Heart left ventricle (tissue), 16 donors: ENCODE data around the gene ITPR3. TPM values are rescaled to one million over a fixed set of nuclear protein-coding genes. Genes with fewer than 3 reads are reported as not detected.
A peak's percentile ranks its signal among the peaks of the same experiment; 100 is the strongest.

Experiments
- ATAC-seq, 4 donors: fragments of 200-7000 bp; cut with Tn5 transposase; one replicate each; pipeline ENCODE4 v1.9.1; 2020 to 2022; ENCODE audit warnings: moderate library complexity in 4 of 4, mild to moderate bottlenecking in 3 of 4, moderate number of reproducible peaks in 1 of 4
- DNase-seq, 5 donors: peaks; one replicate each; pipeline ENCODE4 v3.0.0-alpha.2; 2020
- H3K27ac ChIP-seq, 12 donors: fragments of 200-600 bp; sonication (generic) in 4 of 12; one replicate each; pipeline versions ENCODE4 v1.5.0 to v1.8.0; 2016 to 2022; ENCODE audit warnings: mild to moderate bottlenecking in 2 of 12
- H3K27me3 ChIP-seq, 9 donors: fragments of 200-600 bp; sonication (generic) in 2 of 9; one replicate each; pipeline versions ENCODE4 v1.5.1 to v1.8.0; 2016 to 2022; ENCODE audit warnings: mild to moderate bottlenecking in 3 of 9
- H3K36me3 ChIP-seq, 9 donors: fragments of 200-600 bp; sonication (generic) in 2 of 9; one replicate each; pipeline versions ENCODE4 v1.5.0 to v1.8.0; 2018 to 2022; ENCODE audit warnings: mild to moderate bottlenecking in 2 of 9
- H3K4me1 ChIP-seq, 12 donors: fragments of 200-600 bp; sonication (generic) in 4 of 12; one replicate each; pipeline versions ENCODE4 v1.5.0 to v1.8.0; 2016 to 2022; ENCODE audit warnings: mild to moderate bottlenecking in 3 of 12
- H3K4me3 ChIP-seq, 12 donors: fragments of 200-600 bp; sonication (generic) in 4 of 12; one replicate each; pipeline versions ENCODE4 v1.5.0 to v1.8.0; 2017 to 2022; ENCODE audit warnings: mild to moderate bottlenecking in 9 of 12, moderate library complexity in 4 of 12
- H3K9me3 ChIP-seq, 12 donors: fragments of 200-600 bp; sonication (generic) in 4 of 12; one replicate each; pipeline versions ENCODE4 v1.5.0 to v1.8.0; 2016 to 2022; ENCODE audit warnings: mild to moderate bottlenecking in 1 of 12
- CTCF ChIP-seq, 12 donors: fragments of 200-600 bp; sonication (generic) in 4 of 12; IDR thresholded peaks; one replicate each; pipeline versions ENCODE4 v1.5.0 to v1.8.0; 2018 to 2022; ENCODE audit warnings: antibody characterized with exemption in 12 of 12, mild to moderate bottlenecking in 5 of 12
- POLR2A ChIP-seq, 2 donors: fragments of 450-650 bp; IDR thresholded peaks; one replicate each; pipeline ENCODE4 v1.6.1; 2017; ENCODE audit warnings: antibody characterized with exemption in 2 of 2, mild to moderate bottlenecking in 2 of 2, moderate library complexity in 2 of 2
- WGBS, 4 donors: extraction: QIAGEN DNeasy Blood & Tissue Kit in 2 of 4; methylation state at CpG; one replicate each; pipeline versions ENCODE4 v1.1.5 to v1.1.7; 2013 to 2018; 5-methylcytosine and 5-hydroxymethylcytosine counted together
- intact Hi-C, 10 donors: fragments of 100-400 bp; cut with DNase I; formaldehyde crosslinking; loops; one replicate each; pipeline versions ENCODE4 v1.11.1 to v1.14.2; 2022
- polyA plus RNA-seq, 2 donors: library from polyadenylated mRNA; stranded (reverse); fragments of 200-250 nt; gene quantifications; one replicate each; pipeline ENCODE4 v1.2.3, GENCODE V29; 2013
- total RNA-seq, 9 donors: library from RNA; depleted of rRNA in 2 of 9; stranded (reverse); fragments of >200 nt in 2 of 9; fragmentation: NEBNext Ultra II Directional in 3 of 9; extraction: Animal tissue kit (Norgen Biotek cat#: 25700) in 3 of 9; gene quantifications; one replicate each; pipeline versions ENCODE4 v1.1.0 to v1.2.4, GENCODE V29; 2016 to 2023
- donor health status: ischemic (EF 13 %, LVEDD 7.1; RV severe dilation, severe dysfunction).
- donor health status: healthy with polysubstance abuse.
- donor health status: DM: no; HTN: yes; CAD: no.
- donor health status: DM: no; HTN: no; CAD: no.
- donor health status: ischemic (EF 25% LVEDD 6.9; RV normal size, moderate dysfunction).
- donor health status: ischemic (EF 25% LVEDD 5.7; RV mildly dilated, moderate dysfunction).
- donor health status: healthy.
- donor health status: DM: yes; HTN: yes; CAD: no.
- donor health status: ischemic (EF 35%, LVEDD 5.7; RV mildly dilated, moderate dysfunction).
- donor health status: nonischemic (EF 11% LVEDD 7.7; RV severe dilation, severe dysfunction).
- donor health status: DM: yes; HTN: yes; CAD: no.
- donor health status: PGD.
- donor health status: ischemic (EF 29% LVEDD 5.4; RV normal size, mild dysfunction).
- donor health status: nonischemic (EF 23%, LVEDD 6.1; RV moderate dilation, normal function).

The ITPR3 gene
- total and polyA plus RNA-seq, 11 donors = 4.8 to 33.5 (median 7.8) TPM

GRCh38 chr6:33613146-33613794 is 7.9 kb upstream of the ITPR3 start:
- no peak for ATAC-seq
- Histone ChIP-seq H3K4me1 (peaks cover 5 to 35% (median 27%) of the 10 kb centered on the region in 12 donors), H3K27me3 (no peaks in the 10 kb centered on the region), H3K9me3 (peaks cover 0 to 3% (median 0%) of the 10 kb centered on the region in 12 donors), H3K36me3 (no peaks in the 10 kb centered on the region), H3K27ac (peak overlapping the region in 1 of 12 donors; percentile 43), H3K4me3 (no peak overlapping the region)
- intact Hi-C loops = no loop called here
- no peak for TF ChIP-seq CTCF (IDR thresholded peaks at IDR 0.05)
- no peak for TF ChIP-seq POLR2A (IDR thresholded peaks at IDR 0.05)
- WGBS, 4 donors = 82 to 85% (median 83%) methylated on average over 7 to 8 of the region's 8 CpGs
- no peak for DNase-seq

GRCh38 chr6:33613795-33614168 is 7.3 kb upstream of the ITPR3 start:
- Histone ChIP-seq H3K27me3 (no peaks in the 10 kb centered on the region), H3K27ac (peak overlapping the region in 1 of 12 donors; percentile 54), H3K4me1 (peaks cover 5 to 31% (median 24%) of the 10 kb centered on the region in 12 donors), H3K9me3 (peaks cover 0 to 3% (median 0%) of the 10 kb centered on the region in 12 donors), H3K4me3 (no peak overlapping the region), H3K36me3 (no peaks in the 10 kb centered on the region)
- ATAC-seq = peak in 2 of 4 donors; percentile 7 to 32
- 59 to 72% (median 70%) methylated on average over 9 to 10 of the region's 10 CpGs; no CpG with 5 or more reads in 1 of the 4 donors for WGBS, 4 donors
- intact Hi-C loops = no loop called here
- no peak for DNase-seq
- TF ChIP-seq POLR2A (IDR thresholded peaks at IDR 0.05) (no peak), CTCF (IDR thresholded peaks at IDR 0.05) (no peak)

- DNase-seq (no peak), ATAC-seq (no peak)
- intact Hi-C loops = no loop called here
- peaks cover 0 to 3% (median 0%) of the 10 kb centered on the region in 12 donors for H3K9me3 ChIP-seq
- TF ChIP-seq CTCF (IDR thresholded peaks at IDR 0.05) (no peak), POLR2A (IDR thresholded peaks at IDR 0.05) (no peak)
- no peaks in the 10 kb centered on the region for H3K36me3 ChIP-seq
- H3K27me3 ChIP-seq = no peaks in the 10 kb centered on the region
- WGBS, 4 donors = 74 to 94% (median 79%) methylated on average over 2 of the region's 2 CpGs
- peaks cover 0 to 21% (median 12%) of the 10 kb centered on the region in 12 donors for H3K4me1 ChIP-seq
- H3K27ac ChIP-seq = no peak overlapping the region
- no peak overlapping the region for H3K4me3 ChIP-seq
Measured at GRCh38 chr6:33616113-33616512, 5.0 kb upstream of the ITPR3 start.

- H3K27ac ChIP-seq = no peak overlapping the region
- TF ChIP-seq POLR2A (IDR thresholded peaks at IDR 0.05) (no peak), CTCF (IDR thresholded peaks at IDR 0.05) (no peak)
- H3K36me3 ChIP-seq = no peaks in the 10 kb centered on the region
- H3K27me3 ChIP-seq = peaks cover 0 to 7% (median 2%) of the 10 kb centered on the region in 9 donors
- intact Hi-C loops = no loop called here
- no peak overlapping the region for H3K4me3 ChIP-seq
- H3K9me3 ChIP-seq = peaks cover 0 to 1% (median 0%) of the 10 kb centered on the region in 12 donors
- WGBS, 4 donors = 88 to 98% (median 96%) methylated on average over 2 to 4 of the region's 4 CpGs
- peaks cover 0 to 28% (median 14%) of the 10 kb centered on the region in 12 donors for H3K4me1 ChIP-seq
- DNase-seq = no peak
- ATAC-seq = no peak
Measured at GRCh38 chr6:33616913-33617312, 4.2 kb upstream of the ITPR3 start.
